OCI-LY3 (cell line): ENCODE data around the gene TOGARAM1.

Experiments used
- H2AFZ ChIP-seq: fragments of 200-600, 300-600 bp; shearing (Covaris generic); 2 replicates; pipeline ENCODE4 v1.6.0; 2014; ENCODE audit warnings: antibody characterized with exemption, low read depth, low read length
- H3K27ac ChIP-seq: fragments of 200-600, 300-600 bp; sonication (generic); 2 replicates; pipeline ENCODE4 v1.5.1; 2014; ENCODE audit warnings: mild to moderate bottlenecking, low read length, moderate library complexity, mixed read lengths
- H3K27me3 ChIP-seq: fragments of 200-600, 300-600 bp; sonication (generic); 2 replicates; pipeline ENCODE4 v1.6.1; 2014; ENCODE audit warnings: low read depth, low read length, mixed read lengths
- H3K36me3 ChIP-seq: fragments of 200-600, 300-600 bp; sonication (generic); replicated peaks from 2 replicates; pipeline ENCODE3; 2014; ENCODE audit warnings: low read depth, low read length, mixed read lengths
- H3K4me1 ChIP-seq: fragments of 300-600, 200-600 bp; sonication (generic); 2 replicates; pipeline ENCODE4 v1.6.1; 2014; ENCODE audit warnings: low read length, mixed read lengths
- H3K4me2 ChIP-seq: fragments of 200-600, 300-600 bp; sonication (generic); 2 replicates; pipeline ENCODE4 v1.6.1; 2014; ENCODE audit warnings: low read length, mixed read lengths
- H3K4me3 ChIP-seq: fragments of 300-600, 200-600 bp; sonication (generic); 2 replicates; pipeline ENCODE4 v1.5.1; 2014; ENCODE audit warnings: antibody characterized with exemption, mild to moderate bottlenecking, low read length, moderate library complexity
- H3K79me2 ChIP-seq: fragments of 300-600, 200-600 bp; shearing (Covaris generic); 2 replicates; pipeline ENCODE4 v1.6.1; 2014; ENCODE audit warnings: mild to moderate bottlenecking, low read length, mixed read lengths
- H3K9ac ChIP-seq: fragments of 300-600, 200-600 bp; shearing (Covaris generic); 2 replicates; pipeline ENCODE4 v1.6.0; 2014; ENCODE audit warnings: mild to moderate bottlenecking, low read length, moderate library complexity
- H3K9me3 ChIP-seq: fragments of 200-600, 300-600 bp; shearing (Covaris generic); 2 replicates; pipeline ENCODE4 v1.6.1; 2014; ENCODE audit warnings: low read length, mixed read lengths; ENCODE audit not compliant: insufficient read depth
- H4K20me1 ChIP-seq: fragments of 200-600, 300-600 bp; sonication (generic); 2 replicates; pipeline ENCODE4 v1.6.1; 2016; ENCODE audit warnings: low read length, mixed read lengths; ENCODE audit not compliant: insufficient read depth
- CTCF ChIP-seq: fragments of 200-600, 300-600 bp; sonication (generic); IDR thresholded peaks from 2 replicates; pipeline ENCODE4 v1.5.1; 2014; ENCODE audit warnings: antibody characterized with exemption, low read length, low read depth
- EZH2phosphoT487 ChIP-seq: fragments of 200-600 bp; shearing (Covaris generic); IDR thresholded peaks from 2 replicates; pipeline ENCODE4 v1.6.1; 2018; ENCODE audit warnings: antibody characterized with exemption, mixed run types, low read depth

The TOGARAM1 gene

DNA sequence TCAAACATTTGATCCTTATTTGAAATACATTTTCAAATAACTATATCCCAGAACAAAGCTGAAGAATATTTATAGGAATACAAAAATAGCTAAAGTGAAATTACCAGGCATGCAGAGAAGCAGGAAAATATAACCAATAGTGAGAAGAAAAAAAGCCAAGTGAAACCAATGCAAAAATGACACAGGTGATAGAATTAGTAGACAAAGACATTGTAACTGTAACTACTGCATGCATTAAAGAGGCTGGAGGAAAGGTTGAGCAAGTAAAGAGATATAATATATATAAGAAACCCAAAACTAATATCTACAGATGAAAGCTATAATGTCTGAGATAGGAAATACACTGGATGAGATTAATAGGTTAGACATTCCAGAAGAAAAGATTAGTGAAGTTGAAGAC, 72.7 kb downstream of the TOGARAM1 start:
- Histone ChIP-seq H3K9ac (no peak overlapping the region), H3K4me2 (peak overlapping the region; percentile 13; the same call in 1 of the 2 replicates), H3K4me3 (no peak overlapping the region), H2AFZ (no peak overlapping the region), H3K27me3 (no peaks in the 10 kb centered on the region), H3K27ac (no peak overlapping the region), H3K79me2 (no peaks in the 10 kb centered on the region), H3K9me3 (0 out of 2 replicates have a peak, but pooled peaks cover 2% of the 10 kb centered on the region), H4K20me1 (no peaks in the 10 kb centered on the region), H3K4me1 (peaks cover 12% of the 10 kb centered on the region), H3K36me3 (peaks cover 41% of the 10 kb centered on the region)
- no peak for TF ChIP-seq EZH2phosphoT487
- no peak for TF ChIP-seq CTCF

GRCh38 chr14:45038256-45038655, 76.3 kb downstream of the TOGARAM1 start:
- Histone ChIP-seq H2AFZ (no peak overlapping the region), H3K9me3 (0 out of 2 replicates have a peak, but pooled peaks cover 2% of the 10 kb centered on the region), H3K79me2 (no peaks in the 10 kb centered on the region), H4K20me1 (no peaks in the 10 kb centered on the region), H3K4me2 (no peak overlapping the region), H3K36me3 (peaks cover 41% of the 10 kb centered on the region), H3K27me3 (no peaks in the 10 kb centered on the region), H3K27ac (no peak overlapping the region), H3K4me1 (peaks cover 12% of the 10 kb centered on the region), H3K9ac (no peak overlapping the region), H3K4me3 (no peak overlapping the region)
- TF ChIP-seq CTCF, result no peak
- no peak for TF ChIP-seq EZH2phosphoT487

DNA sequence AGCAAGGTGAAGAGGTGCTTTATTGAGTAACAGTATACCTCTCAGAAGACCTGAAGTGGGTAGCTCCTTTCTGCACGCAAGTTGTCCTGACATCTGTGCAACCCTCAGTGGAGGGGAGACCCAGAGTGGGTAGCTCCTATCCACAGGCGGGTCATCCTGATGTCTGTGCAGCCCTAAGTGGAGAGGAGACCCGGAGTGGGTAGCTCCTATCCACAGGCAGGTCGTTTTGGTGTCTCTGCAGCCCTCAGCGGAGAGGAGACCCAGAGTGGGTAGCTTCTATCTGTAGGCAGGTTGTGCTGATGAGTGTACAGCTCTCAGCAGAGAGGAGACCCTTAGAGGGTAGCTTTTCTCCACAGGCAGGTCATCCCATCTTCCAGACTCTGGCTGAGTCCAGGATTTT, 76.9 kb downstream of the TOGARAM1 start:
- H3K9me3 ChIP-seq, result 0 out of 2 replicates have a peak, but pooled peaks cover 2% of the 10 kb centered on the region
- H3K4me1 ChIP-seq, result peaks cover 12% of the 10 kb centered on the region
- H2AFZ ChIP-seq, result no peak overlapping the region
- H3K4me3 ChIP-seq, result no peak overlapping the region
- peaks cover 39% of the 10 kb centered on the region for H3K36me3 ChIP-seq
- no peak for TF ChIP-seq EZH2phosphoT487
- TF ChIP-seq CTCF, result no peak
- H3K27me3 ChIP-seq, result no peaks in the 10 kb centered on the region
- H3K9ac ChIP-seq, result no peak overlapping the region
- H3K79me2 ChIP-seq, result no peaks in the 10 kb centered on the region
- no peaks in the 10 kb centered on the region for H4K20me1 ChIP-seq
- H3K4me2 ChIP-seq, result no peak overlapping the region
- H3K27ac ChIP-seq, result no peak overlapping the region

DNA sequence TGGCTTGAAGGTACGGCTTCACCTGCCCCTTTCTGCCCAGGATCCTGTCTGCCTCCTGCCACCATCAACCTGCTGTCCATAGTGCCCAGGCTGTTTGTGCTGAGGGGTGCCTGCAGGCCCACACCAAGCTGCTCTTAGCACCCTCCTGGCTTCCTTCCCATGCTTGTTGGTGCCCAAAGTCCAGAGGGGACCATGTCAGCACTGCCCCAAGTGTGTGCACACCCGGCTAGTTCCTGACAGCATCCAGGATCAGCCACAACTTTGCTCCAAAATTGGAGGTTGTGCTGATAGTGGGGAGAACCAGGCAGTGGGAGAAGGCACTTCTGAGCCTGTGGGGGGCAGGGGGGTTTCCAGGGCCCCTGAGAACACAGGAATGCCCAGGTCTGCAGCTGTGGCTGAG, 77.4 kb downstream of the TOGARAM1 start:
- Histone ChIP-seq H3K9me3 (0 out of 2 replicates have a peak, but pooled peaks cover 2% of the 10 kb centered on the region), H3K9ac (no peak overlapping the region), H4K20me1 (no peaks in the 10 kb centered on the region), H3K4me2 (no peak overlapping the region), H3K4me1 (peaks cover 7% of the 10 kb centered on the region), H3K27me3 (no peaks in the 10 kb centered on the region), H2AFZ (no peak overlapping the region), H3K27ac (no peak overlapping the region), H3K36me3 (peaks cover 37% of the 10 kb centered on the region), H3K4me3 (no peak overlapping the region), H3K79me2 (no peaks in the 10 kb centered on the region)
- no peak for TF ChIP-seq EZH2phosphoT487

- H3K27me3 ChIP-seq, result no peaks in the 10 kb centered on the region
- H3K36me3 ChIP-seq, result peaks cover 34% of the 10 kb centered on the region
Measured at GRCh38 chr14:45041641-45042040, 79.7 kb downstream of the TOGARAM1 start.

More at GRCh38 chr14:45041641-45042040, 79.7 kb downstream of the TOGARAM1 start:
- Histone ChIP-seq H4K20me1 (no peaks in the 10 kb centered on the region), H3K4me1 (no peaks in the 10 kb centered on the region), H3K9ac (no peak overlapping the region), H3K9me3 (0 out of 2 replicates have a peak, but pooled peaks cover 2% of the 10 kb centered on the region), H3K4me3 (no peak overlapping the region), H3K4me2 (no peak overlapping the region), H3K27ac (no peak overlapping the region), H3K79me2 (no peaks in the 10 kb centered on the region), H2AFZ (no peak overlapping the region)
- TF ChIP-seq CTCF (no peak), EZH2phosphoT487 (no peak)
